Ecto neural progenitor cell (in vitro differentiated cells): ENCODE measurements around the gene ASPHD1.
A peak's percentile ranks its signal among the peaks of the same experiment; 100 is the strongest.
"Not testable (repeated sequence)": the region's sequence is repeated elsewhere in the genome, so short reads cannot be mapped to it uniquely, and the experiment has no call there.

Experiments
- DNase-seq: peaks from one replicate; pipeline ENCODE4 v3.0.0-alpha.2; 2018; ENCODE audit warnings: low spot score

ASPHD1 gene

GRCh38 chr16:29877266-29877961 lies 22.9 kb upstream of the ASPHD1 start:
- peak; percentile 93 for DNase-seq

- DNase-seq: no peak
Observed at GRCh38 chr16:29878172-29878571, 22.1 kb upstream of the ASPHD1 start.

GRCh38 chr16:29881050-29881449 lies 19.2 kb upstream of the ASPHD1 start:
- no peak for DNase-seq

GRCh38 chr16:29883987-29884386 lies 16.3 kb upstream of the ASPHD1 start:
- no peak for DNase-seq

DNA sequence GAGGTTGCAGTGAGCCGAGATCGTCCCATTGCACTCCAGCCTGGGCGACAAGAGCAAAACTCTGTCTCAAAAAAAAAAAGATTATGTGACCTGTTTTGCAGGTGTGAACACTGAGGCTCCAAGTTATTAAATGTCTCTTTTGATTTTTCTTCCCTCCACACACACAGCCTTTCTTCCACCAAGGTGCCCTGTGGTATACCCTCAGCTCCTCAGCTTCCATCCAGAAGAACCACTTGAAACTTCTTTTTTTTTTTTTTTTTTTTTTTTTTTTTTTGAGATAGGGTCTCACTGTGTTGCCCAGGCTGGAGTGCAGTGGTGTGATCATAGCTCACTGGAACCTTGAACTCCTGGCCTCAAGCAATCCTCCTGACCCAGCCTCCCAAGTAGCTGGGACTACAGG lies 10.9 kb upstream of the ASPHD1 start:
- not testable (repeated sequence) for DNase-seq

DNA sequence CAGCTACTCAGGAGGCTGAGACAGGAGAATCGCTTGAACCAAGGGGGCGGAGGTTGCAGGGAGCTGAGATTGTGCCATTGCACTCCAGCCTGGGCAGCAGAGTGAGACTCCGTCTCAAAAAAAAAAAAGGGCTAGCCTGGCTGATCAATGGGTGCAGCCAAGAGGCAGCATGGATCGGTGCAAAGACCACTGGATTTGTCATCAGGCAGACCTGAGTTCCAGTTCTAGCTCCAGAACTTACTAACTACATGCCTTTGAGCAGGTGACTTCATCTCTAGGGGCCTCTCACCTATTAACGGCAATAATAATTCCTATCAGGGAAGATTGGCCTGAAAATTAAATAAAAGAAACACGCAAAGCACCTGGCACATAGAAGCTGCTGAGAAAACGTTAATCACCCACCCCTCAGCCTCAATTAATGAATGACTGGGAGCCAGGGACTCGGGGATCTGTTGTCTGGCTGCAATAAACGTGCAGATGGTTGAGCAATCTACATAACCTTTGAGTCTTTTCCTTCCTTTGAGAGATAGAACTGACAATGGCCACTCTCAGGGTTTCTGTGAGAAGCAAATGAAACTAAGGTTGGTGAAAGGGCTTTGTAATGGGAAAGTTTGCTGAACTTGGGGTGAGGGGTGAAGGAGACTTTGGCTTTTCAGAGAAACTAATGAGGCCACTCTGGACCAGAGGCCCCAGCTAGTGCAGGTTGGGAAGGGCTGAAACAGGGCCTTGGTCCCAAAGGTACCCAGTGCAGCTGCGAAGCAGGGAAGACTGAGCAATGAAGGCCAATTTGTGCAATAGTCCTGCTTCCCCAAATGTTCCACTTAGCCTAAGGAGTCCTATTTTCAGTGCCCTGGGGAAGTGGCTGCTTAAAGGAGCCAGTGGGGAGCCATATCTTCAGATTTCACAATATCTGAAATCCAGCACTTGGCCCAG lies 8.5 kb upstream of the ASPHD1 start:
- DNase-seq: no peak

DNA sequence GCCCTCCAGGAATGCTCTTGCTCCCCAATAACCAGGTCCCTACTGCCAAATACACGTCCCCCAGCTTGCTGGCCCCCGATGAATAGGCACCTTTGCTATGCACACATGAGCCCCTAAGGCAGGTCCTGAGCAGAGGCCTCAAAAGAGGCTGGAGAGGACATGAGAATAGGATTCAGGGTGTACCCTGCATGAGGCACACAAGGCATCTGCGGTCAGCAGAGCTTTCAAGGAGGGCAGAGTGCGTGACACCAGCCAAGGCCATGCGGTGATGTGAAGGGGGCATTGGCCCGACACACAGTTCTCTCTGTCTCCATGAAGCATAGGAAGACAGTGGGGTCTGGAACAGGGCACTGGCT lies 7.9 kb upstream of the ASPHD1 start:
- no peak for DNase-seq

DNA sequence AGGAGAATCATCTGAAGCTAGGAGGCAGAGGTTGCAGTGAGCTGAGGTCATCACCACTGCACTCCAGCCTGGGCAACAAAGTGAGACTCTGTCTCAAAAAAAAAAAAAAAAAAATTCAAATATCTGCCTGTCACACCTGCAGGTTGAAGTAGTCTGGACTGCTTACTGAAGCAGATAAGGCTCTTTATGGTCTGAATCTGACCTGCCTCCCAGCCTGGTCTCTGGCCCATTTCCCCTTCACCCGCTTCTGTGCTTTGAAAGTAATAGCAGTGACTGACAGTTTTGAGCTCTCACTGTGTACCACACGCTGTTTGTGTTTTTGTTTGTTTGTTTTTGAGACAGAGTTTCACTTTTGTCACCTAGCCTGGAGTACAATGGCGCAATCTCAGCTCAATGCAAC lies 6.7 kb upstream of the ASPHD1 start:
- no peak for DNase-seq

GRCh38 chr16:29894352-29894751 lies 5.9 kb upstream of the ASPHD1 start:
- DNase-seq: no peak

- no peak for DNase-seq
Observed at GRCh38 chr16:29896841-29897240, 3.4 kb upstream of the ASPHD1 start.

GRCh38 chr16:29897333-29897732 lies 3.0 kb upstream of the ASPHD1 start:
- no peak for DNase-seq

DNA sequence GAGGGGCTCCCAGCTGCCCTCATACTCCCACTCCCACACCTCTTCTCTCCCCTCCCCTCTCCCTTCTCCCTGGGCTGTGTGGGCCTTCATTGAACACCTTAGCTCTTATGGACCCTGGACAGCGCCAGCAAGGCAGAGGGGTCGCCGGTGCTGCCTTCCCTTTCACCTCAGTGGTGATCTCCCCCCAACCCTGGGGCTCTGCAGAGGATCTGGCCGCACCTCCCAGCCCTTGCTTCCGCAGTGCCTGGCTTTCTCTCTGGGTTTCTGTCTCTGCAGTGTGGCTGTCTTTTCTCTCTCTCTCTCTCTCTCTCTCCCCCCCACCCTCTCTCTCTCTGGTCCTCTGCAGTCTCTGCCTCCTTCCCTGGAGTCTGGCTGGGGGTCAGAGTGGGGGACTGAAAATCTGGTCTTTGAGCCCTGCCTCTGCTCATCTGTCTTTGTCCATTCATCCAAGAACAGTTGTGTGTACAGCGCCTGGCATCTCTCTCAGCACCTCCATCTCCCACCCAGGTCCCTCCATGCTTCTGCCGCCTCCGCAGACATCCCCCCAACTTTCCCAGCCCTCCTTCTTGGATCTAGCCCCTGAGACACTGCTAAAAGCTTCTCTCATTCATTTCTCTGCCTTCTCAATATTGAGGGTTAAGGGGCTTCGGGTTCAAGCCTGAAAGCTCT lies 2.0 kb upstream of the ASPHD1 start:
- DNase-seq: peak; percentile 62

DNA sequence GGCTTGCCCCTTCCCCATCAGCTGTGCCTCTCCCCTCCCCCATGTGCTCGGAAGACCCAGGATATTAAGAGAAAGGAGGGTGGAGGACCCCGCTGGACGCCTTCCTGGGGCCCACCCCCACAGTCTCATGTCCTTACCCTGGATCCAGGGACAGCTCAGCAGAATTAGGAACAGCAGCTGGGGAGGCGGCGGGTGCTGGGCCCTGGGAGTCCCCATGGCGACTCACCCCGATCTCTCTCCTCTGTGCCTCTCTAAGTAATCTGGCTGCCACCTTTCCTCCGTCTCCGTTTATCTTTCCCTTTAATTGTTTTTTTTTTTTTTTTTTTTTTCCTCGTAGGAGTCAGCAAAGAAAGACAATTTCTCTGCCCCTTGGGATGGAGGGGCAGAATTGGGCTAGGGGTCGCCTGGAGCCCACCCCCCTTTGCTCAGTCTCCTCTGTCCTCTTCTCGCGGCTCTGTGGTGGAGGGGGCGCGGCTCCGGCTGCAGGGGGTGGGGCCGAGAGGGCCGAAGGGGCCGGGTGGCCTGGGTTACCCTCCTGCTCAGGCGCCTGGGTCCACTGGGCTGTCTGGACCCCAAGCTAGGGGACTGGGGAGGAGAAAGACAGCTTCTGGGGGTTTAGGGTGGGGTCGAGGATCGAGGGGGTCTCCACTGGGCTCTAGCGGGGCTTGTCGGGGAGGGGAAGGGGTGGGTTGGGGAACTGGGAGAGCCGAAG lies 1.3 kb upstream of the ASPHD1 start:
- DNase-seq: peak; percentile 82

GRCh38 chr16:29899516-29900101 lies 679 bp upstream of the ASPHD1 start, which contains the start of gene SEZ6L2:
TSS of gene SEZ6L2 (minus strand) at chr16:29899550. CDS start at chr16:29899019, 531 bp downstream.
- DNase-seq: peak; percentile 87

GRCh38 chr16:29900888-29901606 lies 759 bp downstream of the ASPHD1 start:
- no peak for DNase-seq

DNA sequence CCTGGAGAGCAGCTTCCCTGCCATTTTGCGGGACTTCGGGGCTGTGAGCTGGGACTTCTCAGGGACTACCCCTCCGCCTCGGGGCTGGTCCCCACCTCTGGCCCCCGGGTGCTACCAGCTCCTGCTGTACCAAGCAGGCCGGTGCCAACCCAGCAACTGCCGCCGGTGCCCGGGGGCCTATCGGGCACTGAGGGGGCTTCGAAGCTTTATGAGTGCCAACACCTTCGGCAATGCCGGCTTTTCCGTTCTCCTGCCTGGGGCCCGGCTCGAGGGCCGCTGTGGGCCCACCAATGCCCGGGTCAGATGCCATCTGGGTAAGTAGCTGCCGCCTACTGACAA lies 1.3 kb downstream of the ASPHD1 start:
- DNase-seq: no peak

DNA sequence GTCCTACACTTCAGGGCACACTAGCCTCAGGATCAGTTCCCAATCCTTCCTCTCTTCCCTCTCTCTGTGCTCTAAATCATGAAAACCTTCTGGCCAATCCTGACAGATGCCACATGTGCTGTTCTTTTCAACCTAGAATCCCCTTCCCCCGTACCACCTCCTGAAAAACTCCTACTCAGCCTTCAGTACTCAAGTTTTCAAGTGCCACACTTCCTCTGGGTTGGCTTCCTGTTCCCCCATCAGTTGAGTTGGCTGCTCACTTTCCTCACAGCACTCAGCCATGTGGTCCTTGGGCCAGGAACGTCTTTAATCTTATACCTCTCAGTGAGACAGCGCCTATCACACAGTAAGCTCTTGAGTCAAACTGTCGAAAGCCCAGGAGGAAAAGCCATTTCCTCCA lies 3.3 kb downstream of the ASPHD1 start:
- DNase-seq: no peak

DNA sequence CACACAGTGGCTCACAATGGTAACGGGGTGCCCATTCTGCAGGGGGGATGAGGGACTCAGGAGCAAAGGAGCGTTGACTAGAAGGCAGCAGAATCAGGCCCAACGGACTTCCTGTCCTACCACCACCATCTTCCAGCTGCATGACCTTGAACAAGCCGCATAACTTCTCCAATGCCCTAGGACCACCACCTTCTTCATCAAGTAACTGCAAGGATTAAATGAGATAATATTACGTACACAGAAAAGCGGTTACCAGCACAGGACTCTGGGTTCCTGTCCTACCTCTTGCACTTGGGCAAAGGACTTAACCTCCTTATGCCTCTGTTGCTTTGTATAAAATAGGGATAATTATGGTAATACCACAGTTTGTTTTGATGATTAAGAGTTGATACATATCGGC lies 4.7 kb downstream of the ASPHD1 start:
- DNase-seq: no peak

- no peak for DNase-seq
Observed at GRCh38 chr16:29905668-29906067, 5.4 kb downstream of the ASPHD1 start.

GRCh38 chr16:29906520-29907244 lies 6.4 kb downstream of the ASPHD1 start:
- DNase-seq: no peak

DNA sequence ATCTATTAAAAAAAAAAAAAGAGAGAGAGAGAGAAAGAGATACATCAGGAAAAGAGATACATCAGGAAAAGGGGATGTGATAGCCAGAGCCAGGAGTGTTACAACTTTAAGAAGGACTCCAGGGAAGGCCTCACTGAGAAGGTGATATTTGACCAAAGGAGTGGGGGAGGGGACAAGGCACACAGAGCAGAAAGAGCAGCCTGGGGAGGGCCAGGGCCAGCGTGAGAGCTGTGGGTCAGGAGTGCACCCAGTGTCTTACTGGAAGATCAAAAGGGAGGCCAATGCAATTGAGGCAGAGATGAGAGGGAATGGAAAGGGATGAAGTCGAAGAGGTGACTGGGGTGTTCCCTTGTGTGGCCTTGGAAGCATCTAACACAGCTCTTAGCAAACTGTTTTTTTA lies 7.7 kb downstream of the ASPHD1 start:
- no peak for DNase-seq
